ENCODE results near the gene KCNK5.

DNA sequence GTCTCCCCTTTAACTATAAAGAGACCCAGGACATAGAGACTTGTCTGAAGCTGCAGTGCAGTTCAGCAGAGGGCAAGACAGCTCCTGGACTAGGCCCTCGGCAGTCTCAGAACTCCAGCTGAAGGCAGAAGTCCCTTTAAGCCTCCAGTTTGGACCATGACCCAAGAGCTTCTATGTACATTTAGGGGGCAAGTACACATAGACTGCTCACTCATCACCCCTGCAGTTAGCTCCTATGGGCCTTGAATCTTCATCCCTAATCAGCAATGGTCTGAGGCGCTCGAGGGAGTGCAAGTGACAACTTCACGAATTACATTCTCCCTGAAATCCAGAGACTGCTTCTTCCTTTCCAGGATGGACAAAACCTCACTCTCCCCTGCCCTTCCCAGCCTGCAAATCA, 47.4 kb downstream of the KCNK5 start:
- TF ChIP-seq POLR2A (IDR thresholded peaks at IDR 0.05; ENCODE audit: low read depth) (no peak), EP300 (IDR thresholded peaks at IDR 0.05) (no peak)
